GM23248 (cell line): ENCODE measurements around the gene HAPLN2.

Experiments used
- EZH2 ChIP-seq: fragments of 200-600 bp; sonication (generic); IDR thresholded peaks from 2 replicates; pipeline ENCODE4 v1.6.1; 2018; ENCODE audit warnings: antibody characterized with exemption, mild to moderate bottlenecking; ENCODE audit not compliant: insufficient read depth, poor library complexity, severe bottlenecking
- EZH2phosphoT487 ChIP-seq: fragments of 200-600 bp; sonication (generic); IDR thresholded peaks from 2 replicates; pipeline ENCODE4 v1.6.1; 2018; ENCODE audit warnings: antibody characterized with exemption, moderate library complexity, mild to moderate bottlenecking, low read depth; ENCODE audit not compliant: insufficient read depth

DNA sequence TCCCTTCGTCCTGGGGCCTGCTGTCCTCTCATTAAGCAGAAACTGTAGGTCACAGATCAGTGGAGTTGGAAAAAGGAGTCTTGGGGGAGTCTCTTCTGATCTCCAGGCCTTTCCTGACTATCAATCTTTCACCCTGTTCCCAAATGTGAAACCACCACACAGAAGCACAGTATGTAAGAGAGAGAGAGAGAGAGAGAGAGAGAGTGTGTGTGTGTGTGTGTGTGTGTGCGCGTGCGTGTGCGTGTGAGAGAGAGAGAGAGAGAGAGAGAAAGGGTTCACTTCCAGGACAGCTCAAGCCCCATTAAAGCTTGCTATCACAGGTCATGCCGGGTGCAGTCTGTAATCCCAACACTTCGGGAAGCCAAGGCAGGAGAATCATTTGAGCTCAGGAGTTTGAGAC lies 41.2 kb upstream of the HAPLN2 start:
- TF ChIP-seq EZH2 (no peak), EZH2phosphoT487 (no peak)
